Stimulated activated naive CD8-positive, alpha-beta T cell treated with anti-CD3 and anti-CD28 coated beads, Interleukin-15, amount 100 ng/mL, for 72 hours (primary cell): ENCODE results near the gene ANKRD11.
A peak's percentile ranks its signal among the peaks of the same experiment; 100 is the strongest.

Source experiments
- ATAC-seq: fragments of 150-1000 bp; cut with Tn5 transposase; 2 replicates; pipeline ENCODE4 v1.10.0; 2021; ENCODE audit warnings: mild to moderate bottlenecking, moderate library complexity
- DNase-seq, 2 donors: peaks; one replicate each; pipeline ENCODE4 v3.0.0; 2021 to 2022
- H3K27ac Mint-ChIP-seq, 2 donors: one replicate each; pipeline ENCODE4 v1.8.0; 2022; ENCODE audit warnings: mild to moderate bottlenecking in 2 of 2, mixed read lengths in 2 of 2, moderate library complexity in 2 of 2
- H3K27me3 Mint-ChIP-seq: one replicate; pipeline ENCODE4 v1.8.0; 2022; ENCODE audit warnings: mixed read lengths
- H3K4me1 Mint-ChIP-seq: one replicate; pipeline ENCODE4 v1.8.0; 2022; ENCODE audit warnings: mild to moderate bottlenecking, mixed read lengths
- H3K4me3 Mint-ChIP-seq, 2 donors: one replicate each; pipeline ENCODE4 v1.8.0; 2022; ENCODE audit warnings: mild to moderate bottlenecking in 2 of 2, mixed read lengths in 2 of 2, moderate library complexity in 1 of 2
- H3K9me3 Mint-ChIP-seq, 2 donors: one replicate each; pipeline ENCODE4 v1.8.0; 2022; ENCODE audit warnings: mixed read lengths in 2 of 2

ANKRD11 gene

GRCh38 chr16:89491974-89492687 lies 1.8 kb upstream of the ANKRD11 start:
- DNase-seq (no peak), ATAC-seq (no peak)
- Mint-ChIP-seq H3K4me3 (peak overlapping the region; percentile 89 to 90), H3K27ac (peak overlapping the region in 1 of 2 donors; percentile 98), H3K9me3 (no peaks in the 10 kb centered on the region), H3K4me1 (peaks cover 51% of the 10 kb centered on the region), H3K27me3 (no peaks in the 10 kb centered on the region)

- no peak for ATAC-seq
- H3K27ac Mint-ChIP-seq, result peak overlapping the region; percentile 83 to 98
Observed at GRCh38 chr16:89491238-89491869, 993 bp upstream of the ANKRD11 start.

GRCh38 chr16:89489898-89490438 lies 393 bp downstream of the ANKRD11 start:
- no peaks in the 10 kb centered on the region for H3K27me3 Mint-ChIP-seq
- peaks cover 69% of the 10 kb centered on the region for H3K4me1 Mint-ChIP-seq
- ATAC-seq (no peak), DNase-seq (peak in 1 of 2 donors; percentile 31)
- H3K9me3 Mint-ChIP-seq, result no peaks in the 10 kb centered on the region
- peak overlapping the region in 1 of 2 donors; percentile 77 for H3K27ac Mint-ChIP-seq
- peak overlapping the region in 1 of 2 donors; percentile 37 for H3K4me3 Mint-ChIP-seq

More at GRCh38 chr16:89491238-89491869, 993 bp upstream of the ANKRD11 start:
- Mint-ChIP-seq H3K9me3 (no peaks in the 10 kb centered on the region), H3K27me3 (no peaks in the 10 kb centered on the region), H3K4me1 (peaks cover 59% of the 10 kb centered on the region), H3K4me3 (peak overlapping the region; percentile 89 to 90)
- no peak for DNase-seq

- H3K27ac Mint-ChIP-seq, result peak overlapping the region; percentile 99 to 100
- H3K27me3 Mint-ChIP-seq, result no peaks in the 10 kb centered on the region
- DNase-seq (peak; percentile 90 to 92), ATAC-seq (peak; percentile 67)
- peaks cover 74% of the 10 kb centered on the region for H3K4me1 Mint-ChIP-seq
- H3K4me3 Mint-ChIP-seq, result peak overlapping the region; percentile 89 to 96
- no peaks in the 10 kb centered on the region for H3K9me3 Mint-ChIP-seq
Observed at GRCh38 chr16:89489040-89489897, 1.1 kb downstream of the ANKRD11 start.

- peaks cover 82% of the 10 kb centered on the region for H3K4me1 Mint-ChIP-seq
- ATAC-seq (no peak), DNase-seq (peak in 1 of 2 donors; percentile 16)
- peak overlapping the region; percentile 71 to 87 for H3K4me3 Mint-ChIP-seq
- peak overlapping the region; percentile 67 to 98 for H3K27ac Mint-ChIP-seq
- H3K27me3 Mint-ChIP-seq, result no peaks in the 10 kb centered on the region
- H3K9me3 Mint-ChIP-seq, result no peaks in the 10 kb centered on the region
Observed at GRCh38 chr16:89485701-89486246, 4.6 kb downstream of the ANKRD11 start.

GRCh38 chr16:89484923-89485679 lies 5.3 kb downstream of the ANKRD11 start:
- peak; percentile 47 to 62 for DNase-seq
- peak overlapping the region; percentile 71 to 87 for H3K4me3 Mint-ChIP-seq
- H3K27me3 Mint-ChIP-seq, result no peaks in the 10 kb centered on the region
- H3K9me3 Mint-ChIP-seq, result no peaks in the 10 kb centered on the region
- peak; percentile 42 for ATAC-seq
- H3K4me1 Mint-ChIP-seq, result peaks cover 89% of the 10 kb centered on the region
- H3K27ac Mint-ChIP-seq, result peak overlapping the region; percentile 67 to 98

GRCh38 chr16:89484041-89484501 lies 6.3 kb downstream of the ANKRD11 start:
- ATAC-seq (peak; percentile 41), DNase-seq (no peak)
- H3K4me1 Mint-ChIP-seq, result peaks cover 97% of the 10 kb centered on the region
- H3K27ac Mint-ChIP-seq, result peak overlapping the region; percentile 67 to 93
- no peaks in the 10 kb centered on the region for H3K9me3 Mint-ChIP-seq
- H3K27me3 Mint-ChIP-seq, result no peaks in the 10 kb centered on the region
- peak overlapping the region; percentile 71 to 87 for H3K4me3 Mint-ChIP-seq

GRCh38 chr16:89482817-89483205 lies 7.5 kb downstream of the ANKRD11 start:
- Mint-ChIP-seq H3K27ac (peak overlapping the region; percentile 4 to 77), H3K4me1 (peaks cover 100% of the 10 kb centered on the region), H3K27me3 (no peaks in the 10 kb centered on the region), H3K4me3 (peak overlapping the region; percentile 61 to 63), H3K9me3 (no peaks in the 10 kb centered on the region)
- no peak for ATAC-seq
- no peak for DNase-seq

- Mint-ChIP-seq H3K4me3 (peak overlapping the region; percentile 61 to 63), H3K4me1 (peaks cover 100% of the 10 kb centered on the region), H3K27me3 (no peaks in the 10 kb centered on the region), H3K27ac (peak overlapping the region in 1 of 2 donors; percentile 77), H3K9me3 (no peaks in the 10 kb centered on the region)
- DNase-seq (no peak), ATAC-seq (no peak)
Observed at GRCh38 chr16:89482150-89482816, 8.1 kb downstream of the ANKRD11 start.

GRCh38 chr16:89481356-89481955 lies 8.9 kb downstream of the ANKRD11 start:
- Mint-ChIP-seq H3K4me1 (peaks cover 100% of the 10 kb centered on the region), H3K9me3 (no peaks in the 10 kb centered on the region), H3K27me3 (no peaks in the 10 kb centered on the region), H3K27ac (peak overlapping the region; percentile 17 to 77), H3K4me3 (peak overlapping the region; percentile 18 to 63)
- no peak for DNase-seq
- ATAC-seq, result no peak

GRCh38 chr16:89478576-89479221 lies 11.7 kb downstream of the ANKRD11 start:
- ATAC-seq, result peak; percentile 71

GRCh38 chr16:89476811-89477261 lies 13.5 kb downstream of the ANKRD11 start:
- peak; percentile 76 for ATAC-seq
- Mint-ChIP-seq H3K4me1 (peaks cover 100% of the 10 kb centered on the region), H3K4me3 (peak overlapping the region; percentile 63 to 67), H3K27ac (peak overlapping the region in 1 of 2 donors; percentile 95), H3K9me3 (no peaks in the 10 kb centered on the region), H3K27me3 (no peaks in the 10 kb centered on the region)
- DNase-seq, result no peak

More at GRCh38 chr16:89478576-89479221, 11.7 kb downstream of the ANKRD11 start:
- H3K9me3 Mint-ChIP-seq, result no peaks in the 10 kb centered on the region
- no peaks in the 10 kb centered on the region for H3K27me3 Mint-ChIP-seq
- H3K4me1 Mint-ChIP-seq, result peaks cover 100% of the 10 kb centered on the region
- peak overlapping the region; percentile 40 to 89 for H3K27ac Mint-ChIP-seq
- DNase-seq, result peak in 1 of 2 donors; percentile 21
- peak overlapping the region; percentile 59 to 83 for H3K4me3 Mint-ChIP-seq

GRCh38 chr16:89476379-89476778 lies 14.0 kb downstream of the ANKRD11 start:
- ATAC-seq, result peak; percentile 35
- Mint-ChIP-seq H3K4me1 (peaks cover 100% of the 10 kb centered on the region), H3K9me3 (no peaks in the 10 kb centered on the region), H3K27me3 (no peaks in the 10 kb centered on the region), H3K4me3 (peak overlapping the region; percentile 63 to 67), H3K27ac (peak overlapping the region in 1 of 2 donors; percentile 95)
- no peak for DNase-seq
